ENCODE data around the gene CDHR5. TPM values are rescaled to one million over a fixed set of nuclear protein-coding genes. Genes with fewer than 3 reads are reported as not detected.

CDHR5 gene
- polyA plus RNA-seq, 1 of the 3 experiments (the other 2 are of a cell fraction), result not detected

DNA sequence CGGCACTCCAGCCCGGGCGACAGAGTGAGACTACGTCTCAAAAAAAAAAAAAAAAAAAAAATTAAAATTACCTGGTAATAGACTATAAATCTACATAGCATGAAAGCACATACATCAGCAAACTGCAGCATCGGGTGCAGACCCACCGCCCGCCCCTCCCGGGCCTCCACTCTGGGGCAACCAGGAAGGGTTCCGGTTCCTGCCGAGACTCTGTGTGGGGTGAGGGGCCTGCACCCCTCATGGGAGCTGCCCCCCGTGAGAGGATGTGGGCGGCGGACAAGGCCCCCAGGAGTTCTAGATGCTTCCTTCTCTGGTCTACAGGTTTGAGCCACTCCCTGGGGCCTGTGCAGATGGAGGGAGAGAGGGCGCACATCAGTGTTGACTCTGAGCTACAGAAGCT lies 21.5 kb upstream of the CDHR5 start:
- Histone ChIP-seq H3K36me3 (replicated peaks in 1 of 2; ENCODE audit: control insufficient read depth in 1 of 2, insufficient read depth in 2 of 2, low read length in 1 of 2) (peaks cover 5 to 7% of the 10 kb centered on the region in 2 experiments), H2AFZ (ENCODE audit: low read depth) (no peak overlapping the region), H3K27ac (ENCODE audit: low read depth in 2 of 2, low read length in 1 of 2) (no peak overlapping the region), H3K4me3 (ENCODE audit: low read depth in 2 of 2, low read length in 1 of 2) (no peak overlapping the region), H3K79me2 (ENCODE audit: insufficient read depth) (no peaks in the 10 kb centered on the region), H3K9ac (no peak overlapping the region), H3K9me2 (no peaks in the 10 kb centered on the region), H3K4me2 (no peak overlapping the region), H4K20me1 (ENCODE audit: insufficient read depth) (no peaks in the 10 kb centered on the region), H3K4me1 (ENCODE audit: control insufficient read depth in 1 of 2, insufficient read depth in 2 of 2, low read depth in 1 of 2, low read length in 1 of 2) (no peaks in the 10 kb centered on the region), H3K9me3 (no peaks in the 10 kb centered on the region), H3F3A (replicated peaks; ENCODE audit: insufficient read depth) (peaks cover 14% of the 10 kb centered on the region), H3K27me3 (ENCODE audit: insufficient read depth) (no peaks in the 10 kb centered on the region)
- CTCF ChIA-PET, result interaction anchor here (1.4 to 2.0 kb wide), 2 partner anchors 81 to 91 kb away, joined by 6 read pairs; no protein-coding TSS in a partner anchor
- POLR2A ChIA-PET, result no interaction called here
- 92% methylated on average over 14 of the region's 14 CpGs for WGBS (ENCODE audit: low lambda C conversion rate)
- no peak for DNase-seq
- TF ChIP-seq TAF1 (IDR thresholded peaks at IDR 0.05; ENCODE audit: borderline replicate concordance, low read depth, low read length) (no peak), GABPA (IDR thresholded peaks at IDR 0.05; ENCODE audit: low read depth) (no peak), GATA2 (CRISPR knock-in tag; IDR thresholded peaks at IDR 0.05) (no peak), SMC3 (IDR thresholded peaks at IDR 0.05; ENCODE audit: low read depth, low read length) (no peak), NRF1 (IDR thresholded peaks at IDR 0.05; ENCODE audit: low read depth, low read length) (no peak), MXI1 (IDR thresholded peaks at IDR 0.05; ENCODE audit: low read depth, low read length) (no peak), FOSL2 (IDR thresholded peaks at IDR 0.05; ENCODE audit: borderline replicate concordance, low read depth) (no peak), RFX5 (IDR thresholded peaks at IDR 0.05; ENCODE audit: low read length) (no peak), JUND (IDR thresholded peaks at IDR 0.05) (no peak), FOXJ3 (CRISPR knock-in tag; IDR thresholded peaks at IDR 0.05) (no peak), ELF1 (IDR thresholded peaks at IDR 0.05) (no peak), RCOR1 (IDR thresholded peaks at IDR 0.05; ENCODE audit: low read length) (no peak)
- TF ChIP-seq, protein P1, sequence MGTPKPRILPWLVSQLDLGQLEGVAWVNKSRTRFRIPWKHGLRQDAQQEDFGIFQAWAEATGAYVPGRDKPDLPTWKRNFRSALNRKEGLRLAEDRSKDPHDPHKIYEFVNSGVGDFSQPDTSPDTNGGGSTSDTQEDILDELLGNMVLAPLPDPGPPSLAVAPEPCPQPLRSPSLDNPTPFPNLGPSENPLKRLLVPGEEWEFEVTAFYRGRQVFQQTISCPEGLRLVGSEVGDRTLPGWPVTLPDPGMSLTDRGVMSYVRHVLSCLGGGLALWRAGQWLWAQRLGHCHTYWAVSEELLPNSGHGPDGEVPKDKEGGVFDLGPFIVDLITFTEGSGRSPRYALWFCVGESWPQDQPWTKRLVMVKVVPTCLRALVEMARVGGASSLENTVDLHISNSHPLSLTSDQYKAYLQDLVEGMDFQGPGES (IDR thresholded peaks at IDR 0.05; ENCODE audit: low read depth, low read length), result no peak
- TF ChIP-seq, protein P2, sequence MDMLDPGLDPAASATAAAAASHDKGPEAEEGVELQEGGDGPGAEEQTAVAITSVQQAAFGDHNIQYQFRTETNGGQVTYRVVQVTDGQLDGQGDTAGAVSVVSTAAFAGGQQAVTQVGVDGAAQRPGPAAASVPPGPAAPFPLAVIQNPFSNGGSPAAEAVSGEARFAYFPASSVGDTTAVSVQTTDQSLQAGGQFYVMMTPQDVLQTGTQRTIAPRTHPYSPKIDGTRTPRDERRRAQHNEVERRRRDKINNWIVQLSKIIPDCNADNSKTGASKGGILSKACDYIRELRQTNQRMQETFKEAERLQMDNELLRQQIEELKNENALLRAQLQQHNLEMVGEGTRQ (IDR thresholded peaks at IDR 0.05; ENCODE audit: borderline replicate concordance, low read depth, low read length), result no peak
- TF ChIP-seq, protein P3, sequence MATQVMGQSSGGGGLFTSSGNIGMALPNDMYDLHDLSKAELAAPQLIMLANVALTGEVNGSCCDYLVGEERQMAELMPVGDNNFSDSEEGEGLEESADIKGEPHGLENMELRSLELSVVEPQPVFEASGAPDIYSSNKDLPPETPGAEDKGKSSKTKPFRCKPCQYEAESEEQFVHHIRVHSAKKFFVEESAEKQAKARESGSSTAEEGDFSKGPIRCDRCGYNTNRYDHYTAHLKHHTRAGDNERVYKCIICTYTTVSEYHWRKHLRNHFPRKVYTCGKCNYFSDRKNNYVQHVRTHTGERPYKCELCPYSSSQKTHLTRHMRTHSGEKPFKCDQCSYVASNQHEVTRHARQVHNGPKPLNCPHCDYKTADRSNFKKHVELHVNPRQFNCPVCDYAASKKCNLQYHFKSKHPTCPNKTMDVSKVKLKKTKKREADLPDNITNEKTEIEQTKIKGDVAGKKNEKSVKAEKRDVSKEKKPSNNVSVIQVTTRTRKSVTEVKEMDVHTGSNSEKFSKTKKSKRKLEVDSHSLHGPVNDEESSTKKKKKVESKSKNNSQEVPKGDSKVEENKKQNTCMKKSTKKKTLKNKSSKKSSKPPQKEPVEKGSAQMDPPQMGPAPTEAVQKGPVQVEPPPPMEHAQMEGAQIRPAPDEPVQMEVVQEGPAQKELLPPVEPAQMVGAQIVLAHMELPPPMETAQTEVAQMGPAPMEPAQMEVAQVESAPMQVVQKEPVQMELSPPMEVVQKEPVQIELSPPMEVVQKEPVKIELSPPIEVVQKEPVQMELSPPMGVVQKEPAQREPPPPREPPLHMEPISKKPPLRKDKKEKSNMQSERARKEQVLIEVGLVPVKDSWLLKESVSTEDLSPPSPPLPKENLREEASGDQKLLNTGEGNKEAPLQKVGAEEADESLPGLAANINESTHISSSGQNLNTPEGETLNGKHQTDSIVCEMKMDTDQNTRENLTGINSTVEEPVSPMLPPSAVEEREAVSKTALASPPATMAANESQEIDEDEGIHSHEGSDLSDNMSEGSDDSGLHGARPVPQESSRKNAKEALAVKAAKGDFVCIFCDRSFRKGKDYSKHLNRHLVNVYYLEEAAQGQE (IDR thresholded peaks at IDR 0.05; ENCODE audit: low read depth, low read length), result no peak
- TF ChIP-seq, protein P4, sequence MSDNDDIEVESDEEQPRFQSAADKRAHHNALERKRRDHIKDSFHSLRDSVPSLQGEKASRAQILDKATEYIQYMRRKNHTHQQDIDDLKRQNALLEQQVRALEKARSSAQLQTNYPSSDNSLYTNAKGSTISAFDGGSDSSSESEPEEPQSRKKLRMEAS (IDR thresholded peaks at IDR 0.05; ENCODE audit: low read depth), result no peak
